HG03457 (cell line): Measurements from ENCODE around the gene GRIP1.

Source experiments
- ATAC-seq: cut with Tn5 transposase; IDR thresholded peaks from one replicate; pipeline ENCODE4 v1.9.1; 2021; ENCODE audit warnings: moderate number of reproducible peaks; ENCODE audit not compliant: unreplicated experiment

Gene GRIP1

GRCh38 chr12:66602483-66603143 lies 76.3 kb downstream of the GRIP1 start:
- no peak for ATAC-seq

GRCh38 chr12:66600903-66601302 lies 78.0 kb downstream of the GRIP1 start:
- ATAC-seq: no peak

DNA sequence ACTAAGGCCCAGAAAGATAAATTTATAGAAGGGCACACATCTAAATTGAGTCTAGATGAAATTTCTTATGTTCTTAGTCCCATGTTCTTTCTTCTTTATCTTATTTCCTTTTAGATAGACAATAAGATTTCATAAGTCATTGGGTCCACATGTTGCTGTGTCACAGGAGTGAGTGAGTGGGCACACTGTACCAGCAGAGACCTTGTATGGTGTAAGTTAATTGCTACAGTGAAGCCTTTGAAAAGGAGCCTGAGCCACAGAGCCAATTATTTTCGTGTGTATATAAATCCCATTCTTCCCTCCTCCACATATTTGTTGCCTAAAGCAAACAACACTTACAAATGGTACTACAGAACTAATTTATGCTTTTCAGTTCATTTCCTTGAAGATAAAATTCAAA lies 79.1 kb downstream of the GRIP1 start:
- no peak for ATAC-seq

DNA sequence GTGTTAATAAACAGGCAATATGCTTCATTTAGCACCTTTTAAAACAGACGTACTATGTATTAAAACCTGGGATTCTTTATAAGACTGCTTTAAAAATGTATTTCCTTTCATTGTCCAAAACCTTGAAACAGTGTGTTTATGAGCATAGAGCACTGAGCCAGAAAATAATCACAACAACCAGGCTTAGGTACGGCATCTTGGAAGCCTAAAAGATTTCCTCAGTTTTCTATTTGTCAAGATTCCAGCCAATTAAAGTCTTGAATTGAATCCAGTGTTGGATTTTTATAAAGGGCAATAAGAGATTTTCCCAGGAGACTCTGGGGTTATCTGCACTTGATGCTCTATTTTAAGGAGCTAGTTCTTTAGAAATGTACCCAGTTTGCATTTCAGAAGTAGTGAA lies 80.3 kb downstream of the GRIP1 start:
- ATAC-seq: no peak

DNA sequence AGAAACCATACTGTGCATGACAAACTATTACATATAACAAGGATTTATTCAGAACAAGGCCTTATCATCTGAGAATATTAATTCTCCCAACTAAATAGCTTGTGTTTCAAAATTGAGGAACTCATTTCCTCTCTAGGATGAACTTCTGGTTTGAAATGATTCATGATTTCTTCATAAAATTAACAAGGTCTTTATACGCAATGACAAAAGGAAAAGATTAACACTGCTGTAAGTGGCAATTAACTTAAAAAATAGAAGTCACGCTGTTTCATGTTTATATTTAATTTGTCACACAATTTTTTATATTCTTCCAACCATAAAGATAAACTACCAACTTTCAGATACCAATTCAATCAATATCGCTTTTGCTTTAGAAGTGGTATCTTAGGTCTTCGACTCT lies 80.8 kb downstream of the GRIP1 start:
- no peak for ATAC-seq

- ATAC-seq: no peak
Observed at GRCh38 chr12:66596199-66596598, 82.7 kb downstream of the GRIP1 start.

- ATAC-seq: no peak
Observed at GRCh38 chr12:66594688-66595087, 84.2 kb downstream of the GRIP1 start.

DNA sequence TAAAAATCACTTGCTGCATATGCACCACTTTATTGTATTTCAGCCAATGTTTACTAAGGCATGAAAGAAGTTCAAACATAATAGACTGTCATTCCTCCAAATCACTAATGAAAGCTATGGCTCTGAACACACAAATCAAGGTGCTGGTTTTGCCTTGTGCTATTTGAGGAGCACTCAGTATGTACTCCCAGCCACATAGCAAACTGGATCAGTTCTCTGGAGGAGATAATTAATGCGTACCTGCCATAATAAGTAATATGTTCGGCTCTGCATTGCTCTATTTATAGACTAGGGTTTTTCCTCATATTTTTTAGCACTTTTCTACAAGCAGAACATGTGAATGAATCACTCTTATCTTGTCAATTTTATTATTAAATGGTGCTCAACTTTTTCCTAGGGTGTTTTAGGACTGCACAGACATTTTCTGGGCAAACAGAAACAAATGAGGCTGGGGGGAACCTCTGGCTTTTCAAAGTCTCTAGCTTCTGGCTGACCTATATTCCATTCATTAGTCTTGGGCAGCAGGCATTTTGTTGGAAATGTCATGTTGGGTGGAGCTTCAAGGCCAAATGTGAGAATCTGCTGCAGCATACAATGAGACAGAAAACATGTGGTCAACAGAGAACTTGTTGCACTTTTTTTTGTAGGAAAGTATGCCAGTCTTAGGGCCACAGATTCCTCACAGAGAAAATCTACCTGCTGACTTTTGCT lies 88.4 kb downstream of the GRIP1 start:
- no peak for ATAC-seq

DNA sequence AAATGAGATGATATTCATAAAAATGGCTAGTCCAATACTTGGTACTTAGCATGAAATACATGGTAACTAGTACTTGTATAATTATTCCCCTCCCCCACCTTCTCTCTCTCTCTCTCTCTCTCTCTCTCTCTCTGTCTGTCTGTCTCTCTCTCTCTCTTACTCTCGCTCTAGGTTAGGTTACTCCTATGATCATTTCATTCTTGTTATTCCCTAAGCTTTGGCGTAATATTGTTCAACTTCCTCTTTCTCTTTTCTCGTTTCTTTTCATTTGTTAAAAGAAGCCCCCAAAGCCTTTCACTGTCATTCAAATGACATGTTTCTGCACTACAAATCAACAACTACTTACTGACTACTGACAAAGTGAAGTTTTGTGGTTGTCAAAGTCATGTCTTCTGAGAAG lies 89.8 kb downstream of the GRIP1 start:
- ATAC-seq: no peak

GRCh38 chr12:66587912-66588311 lies 91.0 kb downstream of the GRIP1 start:
- no peak for ATAC-seq

DNA sequence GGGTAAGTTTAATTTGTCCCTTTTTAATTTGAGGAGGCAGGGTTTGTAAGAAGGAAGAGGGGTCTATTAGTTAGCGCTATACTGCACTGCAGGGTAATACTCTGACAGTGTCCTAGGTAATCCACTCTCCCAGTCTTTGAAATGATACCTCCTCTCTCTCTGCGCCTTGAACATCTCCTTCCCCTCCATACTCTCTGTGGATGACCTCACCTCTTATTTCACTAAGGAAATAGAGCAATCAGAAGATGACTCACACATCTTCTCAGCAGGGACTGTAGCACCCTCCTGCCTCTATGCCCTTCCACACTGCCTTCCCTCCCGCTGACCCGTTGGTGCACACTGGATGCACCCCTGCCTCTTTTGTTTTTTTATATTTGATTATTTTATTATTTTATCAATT lies 94.2 kb downstream of the GRIP1 start:
- no peak for ATAC-seq

- no peak for ATAC-seq
Observed at GRCh38 chr12:66573605-66574004, 105.3 kb downstream of the GRIP1 start.

GRCh38 chr12:66572845-66573244 lies 106.0 kb downstream of the GRIP1 start:
- no peak for ATAC-seq

DNA sequence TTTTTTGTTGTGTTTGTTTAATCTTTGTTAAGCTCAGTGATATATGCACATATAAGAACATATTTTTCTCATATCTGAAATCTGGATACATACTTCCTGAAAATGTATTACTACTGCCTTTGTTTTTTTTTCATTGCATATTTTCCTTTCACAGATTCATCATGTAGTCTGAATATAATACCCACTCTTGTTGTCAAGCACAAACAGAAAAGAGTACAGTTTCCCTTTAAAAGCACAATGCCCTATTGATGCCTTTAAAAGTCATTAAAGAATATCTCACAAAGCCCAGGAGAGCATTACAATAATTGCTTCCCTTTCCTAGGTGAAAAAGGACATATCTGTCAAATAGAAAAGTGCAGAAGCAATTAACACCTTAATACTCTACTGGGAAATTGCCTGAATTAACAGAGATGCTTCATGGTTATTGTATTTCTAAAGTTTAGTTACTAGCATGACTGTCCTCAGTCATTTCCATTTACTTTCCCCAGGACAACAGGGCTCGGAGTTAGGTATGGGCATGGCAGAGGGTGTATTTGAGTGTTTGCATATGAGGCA lies 107.4 kb downstream of the GRIP1 start:
- no peak for ATAC-seq

DNA sequence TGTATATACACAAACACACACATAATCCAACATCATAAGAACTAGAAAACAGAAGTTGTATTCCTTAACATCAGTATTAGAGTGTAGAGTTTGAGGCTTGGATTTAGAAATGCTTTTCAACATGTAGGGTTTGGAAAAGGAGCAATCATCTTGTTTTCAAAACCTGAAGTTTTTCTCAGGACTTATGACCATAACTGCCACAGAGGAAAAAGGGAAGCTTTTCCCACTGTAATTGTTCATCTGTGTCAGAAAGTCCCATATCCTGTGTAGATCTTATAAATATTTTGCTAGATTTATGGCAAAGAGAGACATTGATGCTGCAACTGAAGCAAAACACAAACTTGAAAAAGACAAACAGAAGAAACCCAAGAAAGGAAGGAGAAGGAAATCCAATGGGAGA lies 115.7 kb downstream of the GRIP1 start:
- ATAC-seq: no peak

GRCh38 chr12:66555113-66555512 lies 123.8 kb downstream of the GRIP1 start:
- no peak for ATAC-seq

DNA sequence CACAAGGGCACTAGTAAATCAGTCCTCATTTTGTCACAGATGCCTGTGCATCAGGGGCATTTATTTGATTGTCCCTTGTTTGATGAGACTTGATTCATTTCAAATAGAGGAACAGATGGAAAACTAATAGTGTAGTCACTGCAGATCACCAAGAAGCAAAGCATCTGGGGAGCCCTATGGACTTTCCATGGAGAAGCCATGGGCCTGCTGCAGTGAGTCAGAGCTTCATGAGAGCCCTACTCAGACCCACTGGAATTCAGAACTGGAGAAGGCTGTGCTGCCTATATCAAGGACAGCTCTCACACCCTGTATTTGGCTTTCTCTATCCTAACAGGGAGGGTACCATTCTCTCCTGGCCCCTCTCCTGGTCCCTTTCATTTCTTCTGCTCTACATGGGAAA lies 126.2 kb downstream of the GRIP1 start:
- no peak for ATAC-seq

GRCh38 chr12:66550626-66551025 lies 128.2 kb downstream of the GRIP1 start:
- no peak for ATAC-seq

DNA sequence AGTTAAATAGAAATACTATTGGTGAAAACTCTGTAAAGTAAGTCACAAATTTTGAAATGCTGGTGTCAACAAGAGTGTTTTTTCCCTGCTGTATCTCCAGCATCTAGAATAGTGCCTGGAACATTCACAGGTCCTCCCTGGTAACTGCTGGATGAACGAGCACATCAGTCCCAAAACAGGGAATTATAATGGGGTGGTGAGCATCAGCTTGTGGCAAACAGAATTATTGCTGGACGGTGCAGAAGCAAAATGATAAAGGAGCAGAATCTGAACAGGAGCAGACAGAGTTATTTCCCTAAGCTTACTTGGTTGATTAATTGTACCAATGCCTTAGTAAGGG lies 129.9 kb downstream of the GRIP1 start:
- no peak for ATAC-seq

DNA sequence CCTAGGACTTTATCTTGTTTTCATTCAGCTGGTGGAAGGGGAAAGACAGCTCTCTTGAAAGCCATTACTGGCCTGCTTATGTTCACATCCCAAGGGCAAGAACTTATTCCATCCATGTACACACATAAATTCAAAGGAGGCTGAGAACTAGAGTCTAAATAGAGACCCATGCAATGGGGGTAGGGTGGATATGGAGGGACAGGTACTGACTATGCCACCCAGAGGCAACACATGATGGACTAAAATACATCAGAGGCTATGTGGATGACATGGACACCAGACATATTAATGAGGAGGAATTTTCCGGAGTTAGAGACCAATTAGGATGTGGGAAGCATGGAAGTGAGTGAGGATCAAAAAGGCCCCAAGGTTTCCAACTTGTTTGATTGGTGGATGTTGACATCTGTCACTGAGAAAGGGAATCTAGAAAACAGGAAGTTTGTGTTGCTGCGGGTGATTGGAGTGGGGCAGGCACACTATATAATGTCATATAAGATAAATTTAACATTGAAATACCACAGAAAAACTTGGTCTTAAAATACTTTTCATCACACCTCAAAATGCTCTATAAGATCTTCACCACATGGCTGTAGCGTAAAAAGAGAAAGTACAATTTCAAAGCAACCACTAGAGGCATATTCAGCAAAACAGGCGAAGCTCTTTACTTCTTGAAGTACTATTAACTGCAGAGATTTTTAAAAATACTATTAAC lies 130.4 kb downstream of the GRIP1 start:
- no peak for ATAC-seq

- ATAC-seq: no peak
Observed at GRCh38 chr12:66541426-66541825, 137.4 kb downstream of the GRIP1 start.

DNA sequence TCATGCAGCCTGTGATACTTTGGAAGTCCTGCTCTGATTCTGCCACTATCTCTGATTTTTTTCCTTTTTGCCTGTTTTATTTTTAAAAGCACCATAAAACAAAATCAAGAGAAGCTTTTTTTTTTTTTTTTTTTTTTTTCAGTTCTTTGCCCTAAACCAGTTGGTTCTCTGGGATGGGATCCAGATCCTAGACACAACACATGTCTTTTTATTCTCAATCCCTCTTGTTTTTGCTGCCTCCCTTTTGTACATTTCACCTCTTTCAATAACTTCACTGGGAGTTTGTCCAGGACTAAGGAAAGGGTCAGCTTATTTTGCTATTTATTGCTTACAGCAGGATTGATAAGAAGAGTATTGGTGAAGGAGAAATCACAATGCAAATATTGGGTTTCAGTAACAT lies 139.4 kb downstream of the GRIP1 start:
- no peak for ATAC-seq
